Breast epithelium (tissue), 4 donors: Measurements from ENCODE around the gene GNG7. TPM values are rescaled to one million over a fixed set of nuclear protein-coding genes. Genes with fewer than 3 reads are reported as not detected.

Experiments used
- DNase-seq, 2 donors: peaks; one replicate each; pipeline ENCODE4 v3.0.0-alpha.2; 2019; ENCODE audit warnings: low spot score in 2 of 2
- H3K27ac ChIP-seq, 2 donors: fragments of 200-600 bp; sonication (generic) in 1 of 2; one replicate each; pipeline ENCODE4 v1.5.1; 2016 to 2019; ENCODE audit warnings: mild to moderate bottlenecking in 1 of 2
- H3K27me3 ChIP-seq, 2 donors: fragments of 200-600 bp; sonication (generic) in 1 of 2; one replicate each; pipeline versions ENCODE4 v1.5.1 to v1.6.0; 2017 to 2019; ENCODE audit warnings: control low read depth in 1 of 2, mild to moderate bottlenecking in 1 of 2
- H3K36me3 ChIP-seq: fragments of 200-600 bp; one replicate; pipeline ENCODE4 v1.5.1; 2019
- H3K4me1 ChIP-seq, 2 donors: fragments of 200-600 bp; sonication (generic); one replicate each; pipeline ENCODE4 v1.5.1; 2016 to 2019; ENCODE audit warnings: control low read depth in 1 of 2
- H3K4me3 ChIP-seq, 3 donors: fragments of 200-600 bp; sonication (generic); 1 replicate in 2 of 3; 2 replicates in 1 of 3; pipeline ENCODE4 v1.5.1; 2016 to 2019; ENCODE audit warnings: mild to moderate bottlenecking in 3 of 3, moderate library complexity in 2 of 3
- H3K9me3 ChIP-seq, 2 donors: fragments of 200-600 bp; sonication (generic) in 1 of 2; one replicate each; pipeline ENCODE4 v1.5.1; 2016 to 2019; ENCODE audit warnings: control low read depth in 1 of 2
- POLR2A ChIP-seq: fragments of 450-650 bp; IDR thresholded peaks from one replicate; pipeline ENCODE4 v1.6.1; 2016; ENCODE audit warnings: antibody characterized with exemption, mild to moderate bottlenecking, moderate library complexity
- POLR2AphosphoS5 ChIP-seq, 3 donors: sonication (generic); formaldehyde crosslinking; IDR thresholded peaks; one replicate each; pipeline ENCODE4 v1.6.1; 2017; ENCODE audit warnings: antibody characterized with exemption in 3 of 3
- intact Hi-C: fragments of 100-400 bp; cut with DNase I; formaldehyde crosslinking; loops from one replicate; pipeline ENCODE4 v1.15.1; 2023; ENCODE audit warnings: low total_unique reads
- total RNA-seq, 3 donors: library from RNA; depleted of rRNA; stranded (reverse); fragments of >200 nt; gene quantifications; one replicate each; pipeline ENCODE4 v1.1.0, GENCODE V29; 2016
- TF ChIP-seq, protein P1 (sequence below), 3 donors: fragments of 450-650 bp; IDR thresholded peaks; one replicate each; pipeline ENCODE4 v1.5.1; 2016 to 2017; ENCODE audit warnings: antibody characterized with exemption in 3 of 3, mild to moderate bottlenecking in 3 of 3, moderate library complexity in 3 of 3

Gene GNG7
- total RNA-seq, 3 donors from 2014 or later = 1.6 to 7.8 (median 4.3) TPM

GRCh38 chr19:2477732-2478191 is 224.7 kb downstream of the GNG7 start:
- TF ChIP-seq, protein P1, sequence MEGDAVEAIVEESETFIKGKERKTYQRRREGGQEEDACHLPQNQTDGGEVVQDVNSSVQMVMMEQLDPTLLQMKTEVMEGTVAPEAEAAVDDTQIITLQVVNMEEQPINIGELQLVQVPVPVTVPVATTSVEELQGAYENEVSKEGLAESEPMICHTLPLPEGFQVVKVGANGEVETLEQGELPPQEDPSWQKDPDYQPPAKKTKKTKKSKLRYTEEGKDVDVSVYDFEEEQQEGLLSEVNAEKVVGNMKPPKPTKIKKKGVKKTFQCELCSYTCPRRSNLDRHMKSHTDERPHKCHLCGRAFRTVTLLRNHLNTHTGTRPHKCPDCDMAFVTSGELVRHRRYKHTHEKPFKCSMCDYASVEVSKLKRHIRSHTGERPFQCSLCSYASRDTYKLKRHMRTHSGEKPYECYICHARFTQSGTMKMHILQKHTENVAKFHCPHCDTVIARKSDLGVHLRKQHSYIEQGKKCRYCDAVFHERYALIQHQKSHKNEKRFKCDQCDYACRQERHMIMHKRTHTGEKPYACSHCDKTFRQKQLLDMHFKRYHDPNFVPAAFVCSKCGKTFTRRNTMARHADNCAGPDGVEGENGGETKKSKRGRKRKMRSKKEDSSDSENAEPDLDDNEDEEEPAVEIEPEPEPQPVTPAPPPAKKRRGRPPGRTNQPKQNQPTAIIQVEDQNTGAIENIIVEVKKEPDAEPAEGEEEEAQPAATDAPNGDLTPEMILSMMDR (IDR thresholded peaks at IDR 0.05) = no peak
- TF ChIP-seq POLR2AphosphoS5 (IDR thresholded peaks at IDR 0.05) = peak in 1 of 3 donors; percentile 49
- H3K4me3 ChIP-seq = peak overlapping the region; percentile 71 to 91 (median 79)
- no peaks in the 10 kb centered on the region for H3K36me3 ChIP-seq
- no peak for DNase-seq
- peaks cover 0 to 11% of the 10 kb centered on the region in 2 donors for H3K4me1 ChIP-seq
- intact Hi-C loops = loop anchor here (5.0 kb wide), 1 partner anchor 100 kb away; no protein-coding TSS in a partner anchor
- no peaks in the 10 kb centered on the region for H3K27me3 ChIP-seq
- peak overlapping the region; percentile 93 to 94 for H3K27ac ChIP-seq
- H3K9me3 ChIP-seq = peaks cover 0 to 6% of the 10 kb centered on the region in 2 donors

DNA sequence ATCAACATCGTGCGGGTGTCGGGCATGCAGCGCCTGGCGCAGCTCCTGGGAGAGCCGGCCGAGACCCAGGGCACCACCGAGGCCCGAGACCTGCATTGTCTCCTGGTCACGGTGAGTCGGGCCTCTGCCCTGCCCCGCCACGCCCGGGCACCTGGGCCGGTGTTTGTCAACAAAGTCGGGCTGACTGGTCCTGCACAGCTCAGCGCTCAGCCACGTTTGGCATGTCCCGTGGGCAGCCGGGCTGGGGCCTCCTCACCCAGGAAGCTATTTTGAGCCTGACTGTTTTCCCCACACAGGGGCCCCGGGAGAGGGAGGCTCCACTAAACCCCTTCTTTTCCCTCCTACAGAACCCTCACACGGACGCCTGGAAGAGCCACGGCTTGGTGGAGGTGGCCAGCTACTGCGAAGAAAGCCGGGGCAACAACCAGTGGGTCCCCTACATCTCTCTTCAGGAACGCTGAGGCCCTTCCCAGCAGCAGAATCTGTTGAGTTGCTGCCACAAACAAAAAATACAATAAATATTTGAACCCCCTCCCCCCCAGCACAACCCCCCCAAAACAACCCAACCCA is 225.3 kb downstream of the GNG7 start:
- TF ChIP-seq POLR2A (no peak), POLR2AphosphoS5 (IDR thresholded peaks at IDR 0.05) (peak in 2 of 3 donors; percentile 41 to 70)
- H3K27ac ChIP-seq = peak overlapping the region; percentile 93 to 94
- H3K27me3 ChIP-seq = no peaks in the 10 kb centered on the region
- peaks cover 0 to 11% of the 10 kb centered on the region in 2 donors for H3K4me1 ChIP-seq
- peak in 1 of 2 donors; percentile 64 for DNase-seq
- intact Hi-C loops = loop anchor here (5.0 kb wide), 1 partner anchor 100 kb away; no protein-coding TSS in a partner anchor
- H3K4me3 ChIP-seq = peak overlapping the region; percentile 71 to 91 (median 79)
- peaks cover 0 to under 1% of the 10 kb centered on the region in 2 donors for H3K9me3 ChIP-seq
- no peaks in the 10 kb centered on the region for H3K36me3 ChIP-seq

GRCh38 chr19:2476451-2477140 is 225.9 kb downstream of the GNG7 start:
- peak in 1 of 2 donors; percentile 62 for DNase-seq
- peaks cover 0 to 11% of the 10 kb centered on the region in 2 donors for H3K4me1 ChIP-seq
- H3K27ac ChIP-seq = peak overlapping the region; percentile 93 to 94
- TF ChIP-seq POLR2AphosphoS5 (IDR thresholded peaks at IDR 0.05) (no peak), POLR2A (no peak)
- TF ChIP-seq, protein P1 (IDR thresholded peaks at IDR 0.05) = no peak
- H3K9me3 ChIP-seq = no peaks in the 10 kb centered on the region
- no peaks in the 10 kb centered on the region for H3K27me3 ChIP-seq
- H3K36me3 ChIP-seq = no peaks in the 10 kb centered on the region
- intact Hi-C loops = loop anchor here (5.0 kb wide), 1 partner anchor 101 kb away; no protein-coding TSS in a partner anchor
- H3K4me3 ChIP-seq = peak overlapping the region; percentile 71 to 91 (median 79)

DNA sequence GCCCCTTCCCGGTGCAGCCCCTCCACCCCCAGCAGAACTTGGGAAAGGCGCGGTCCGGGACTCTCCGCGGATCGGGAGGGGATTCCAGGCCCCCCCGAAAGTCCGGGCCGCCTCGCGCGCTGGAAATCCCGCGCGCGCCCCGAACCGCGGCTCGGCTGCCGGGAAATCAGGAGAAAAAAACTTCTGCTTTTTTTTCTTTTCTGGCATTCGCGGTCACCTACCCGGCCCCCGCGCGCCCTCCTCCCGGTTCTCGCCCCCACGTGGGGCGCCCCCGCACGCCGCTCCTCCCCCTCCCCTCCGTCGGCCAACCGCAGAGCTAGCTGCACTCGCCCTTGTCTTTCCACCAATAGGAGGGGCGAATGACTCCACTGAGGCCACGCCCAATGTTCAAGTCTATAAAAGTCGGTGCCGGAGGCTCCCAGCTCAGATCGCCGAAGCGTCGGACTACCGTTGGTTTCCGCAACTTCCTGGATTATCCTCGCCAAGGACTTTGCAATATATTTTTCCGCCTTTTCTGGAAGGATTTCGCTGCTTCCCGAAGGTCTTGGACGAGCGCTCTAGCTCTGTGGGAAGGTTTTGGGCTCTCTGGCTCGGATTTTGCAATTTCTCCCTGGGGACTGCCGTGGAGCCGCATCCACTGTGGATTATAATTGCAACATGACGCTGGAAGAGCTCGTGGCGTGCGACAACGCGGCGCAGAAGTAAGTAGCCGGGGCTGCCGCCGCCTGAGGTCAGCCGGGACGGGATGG is 226.6 kb downstream of the GNG7 start, which contains the start of gene GADD45B:
Gene GADD45B, plus strand, starts transcription at position 426 of the 749 bp plus-strand sequence. Its CDS starts 232 bp downstream, at position 658.
- DNase-seq = peak; percentile 96 to 99
- Histone ChIP-seq H3K9me3 (no peaks in the 10 kb centered on the region), H3K4me1 (peaks cover 0 to 11% of the 10 kb centered on the region in 2 donors), H3K4me3 (peak within 1 kb of the TSS; percentile 71 to 91 (median 79)), H3K27ac (peak within 1 kb of the TSS; percentile 93 to 94), H3K36me3 (no peaks in the 10 kb centered on the region), H3K27me3 (no peaks in the 10 kb centered on the region)
- intact Hi-C loops = loop anchor here (5.0 kb wide), 1 partner anchor 101 kb away; no protein-coding TSS in a partner anchor
- TF ChIP-seq POLR2AphosphoS5 (IDR thresholded peaks at IDR 0.05) = peak; percentile 100
- TF ChIP-seq, protein P1 (IDR thresholded peaks at IDR 0.05) = peak in 2 of 3 donors; percentile 25 to 44
- TF ChIP-seq POLR2A = peak; percentile 100
